ENCODE measurements around the gene TUBGCP6. TPM values are rescaled to one million over a fixed set of nuclear protein-coding genes. Genes with fewer than 3 reads are reported as not detected.

TUBGCP6 gene
- polyA plus RNA-seq, 1 experiment: 8.5 TPM

DNA sequence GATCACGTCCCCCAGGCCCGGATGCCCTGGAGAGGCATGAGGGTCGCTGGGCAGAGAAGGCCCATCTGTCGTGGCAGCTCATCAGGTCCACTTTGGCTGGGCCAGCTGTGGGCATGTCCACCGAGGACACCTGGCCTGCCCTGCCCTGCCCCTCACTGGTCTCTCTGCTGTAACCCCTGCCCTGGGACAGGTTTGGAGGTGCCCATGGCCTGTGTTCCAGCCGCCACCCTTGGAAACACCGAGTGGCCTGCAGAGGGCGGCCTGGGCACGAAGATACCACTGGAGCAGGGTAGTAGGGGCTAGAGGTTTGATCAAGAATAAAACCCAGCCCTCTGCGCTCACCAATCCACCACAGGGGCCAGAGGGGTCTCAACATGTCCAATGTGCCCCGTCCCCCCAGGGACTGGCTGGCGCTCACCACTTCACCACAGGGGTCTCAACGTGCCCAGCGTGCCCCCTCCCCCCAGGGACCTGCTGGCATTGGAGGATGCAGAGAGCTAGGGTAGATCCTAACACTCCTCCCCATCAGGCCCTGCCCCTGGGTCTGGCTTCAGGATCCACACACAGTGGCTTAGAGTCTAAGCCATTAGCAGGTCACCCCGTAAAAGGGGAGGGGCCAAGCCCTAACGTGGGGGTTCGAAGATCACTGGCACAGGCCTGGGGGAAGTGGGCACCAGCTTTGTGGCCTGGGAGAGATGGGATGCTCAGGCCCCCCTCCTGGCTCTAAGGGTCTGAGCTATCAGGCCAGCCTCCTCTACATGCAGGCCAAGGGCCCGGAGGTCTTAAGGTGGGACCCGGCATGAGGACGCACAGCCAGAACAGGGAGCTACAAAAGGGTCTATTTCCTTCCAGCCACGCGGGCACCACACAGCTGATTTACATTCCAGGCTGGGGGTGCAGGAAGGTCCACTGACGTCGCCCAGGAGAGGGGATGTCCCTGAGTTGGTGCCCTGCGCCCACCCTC, 7.5 kb upstream of the TUBGCP6 start:
- DNase-seq (ENCODE audit: low read depth, low spot score): no peak
- ChIA-PET POLR2A (interaction anchor here (1.2 to 1.4 kb wide), 2 partner anchors 10 to 90 kb away, joined by 3 to 7 read pairs; no protein-coding TSS in a partner anchor), CTCF (interaction anchor here (0.6 to 3.0 kb wide), 9 partner anchors 9 to 176 kb away, joined by 3 to 25 read pairs (median 3); partner anchors contain the start of genes DENND6B and MAPK12)
- no peak overlapping the region for H3K4me3 ChIP-seq (ENCODE audit: low read depth, low read length)
- H3K27ac ChIP-seq (ENCODE audit: low read depth, low read length): no peak overlapping the region
- no peaks in the 10 kb centered on the region for H3K27me3 ChIP-seq (ENCODE audit: control insufficient read depth, insufficient read depth, low read length)
- no peaks in the 10 kb centered on the region; the same call in 1 of the 2 replicates for H3K9me3 ChIP-seq (ENCODE audit: control insufficient read depth, insufficient read depth, low read length)
- peak; percentile 70 for TF ChIP-seq CTCF (IDR thresholded peaks at IDR 0.05; ENCODE audit: low read depth, low read length)

- Histone ChIP-seq H3K27me3 (ENCODE audit: control insufficient read depth, insufficient read depth, low read length) (no peaks in the 10 kb centered on the region), H3K4me3 (ENCODE audit: low read depth, low read length) (peak overlapping the region; percentile 34; the same call in 1 of the 2 replicates), H3K9me3 (ENCODE audit: control insufficient read depth, insufficient read depth, low read length) (no peaks in the 10 kb centered on the region), H3K27ac (ENCODE audit: low read depth, low read length) (no peak overlapping the region)
- no peak for DNase-seq (ENCODE audit: low read depth, low spot score)
- CTCF ChIA-PET: interaction anchor here (0.9 to 3.0 kb wide), 6 partner anchors 9 to 116 kb away, joined by 3 to 25 read pairs (median 4); partner anchors contain the start of gene MAPK12
- POLR2A ChIA-PET: interaction anchor here (0.6 to 2.1 kb wide), 5 partner anchors 9 to 90 kb away, joined by 3 to 8 read pairs (median 3); partner anchors contain the start of gene MAPK12
- TF ChIP-seq CTCF (IDR thresholded peaks at IDR 0.05; ENCODE audit: low read depth, low read length): no peak
Observed at GRCh38 chr22:50251477-50252081, 6.8 kb upstream of the TUBGCP6 start.

GRCh38 chr22:50250555-50251476, 6.0 kb upstream of the TUBGCP6 start, which contains the start of gene HDAC10:
TSS of gene HDAC10 (minus strand) at chr22:50251265. CDS start at chr22:50251032, 233 bp downstream.
- DNase-seq (ENCODE audit: low read depth, low spot score): no peak
- peak within 1 kb of the TSS; percentile 61 for H3K27ac ChIP-seq (ENCODE audit: low read depth, low read length)
- ChIA-PET POLR2A (interaction anchor here (0.6 to 2.1 kb wide), 6 partner anchors 10 to 91 kb away, joined by 3 to 8 read pairs (median 4); partner anchors contain the start of gene MAPK12), CTCF (interaction anchor here (0.6 to 3.0 kb wide), 8 partner anchors 8 to 116 kb away, joined by 3 to 25 read pairs (median 4); partner anchors contain the start of gene MAPK12)
- TF ChIP-seq CTCF (IDR thresholded peaks at IDR 0.05; ENCODE audit: low read depth, low read length): no peak
- H3K9me3 ChIP-seq (ENCODE audit: control insufficient read depth, insufficient read depth, low read length): no peaks in the 10 kb centered on the region
- H3K4me3 ChIP-seq (ENCODE audit: low read depth, low read length): peak within 1 kb of the TSS; percentile 85
- H3K27me3 ChIP-seq (ENCODE audit: control insufficient read depth, insufficient read depth, low read length): no peaks in the 10 kb centered on the region

GRCh38 chr22:50250249-50250554, 5.4 kb upstream of the TUBGCP6 start:
- CTCF ChIA-PET: interaction anchor here (0.5 to 3.0 kb wide), 3 partner anchors 17 to 91 kb away, joined by 3 to 25 read pairs (median 6); no protein-coding TSS in a partner anchor

More at GRCh38 chr22:50250249-50250554, 5.4 kb upstream of the TUBGCP6 start:
- peak overlapping the region; percentile 61 for H3K27ac ChIP-seq (ENCODE audit: low read depth, low read length)
- TF ChIP-seq CTCF (IDR thresholded peaks at IDR 0.05; ENCODE audit: low read depth, low read length): no peak
- DNase-seq (ENCODE audit: low read depth, low spot score): no peak
- H3K27me3 ChIP-seq (ENCODE audit: control insufficient read depth, insufficient read depth, low read length): no peaks in the 10 kb centered on the region
- peak overlapping the region; percentile 85 for H3K4me3 ChIP-seq (ENCODE audit: low read depth, low read length)
- no peaks in the 10 kb centered on the region for H3K9me3 ChIP-seq (ENCODE audit: control insufficient read depth, insufficient read depth, low read length)
- POLR2A ChIA-PET: interaction anchor here (0.7 to 2.1 kb wide), 2 partner anchors 11 to 73 kb away, joined by 5 to 8 read pairs; partner anchors contain the start of gene MAPK12
